ENCODE data around the gene SPTLC3. TPM values are rescaled to one million over a fixed set of nuclear protein-coding genes. Genes with fewer than 3 reads are reported as not detected.

SPTLC3 gene
- total and polyA plus RNA-seq, 2 of the 13 experiments (the other 11 are each of a cell fraction or from before 2014, with no cell fraction given), result 20.5 to 95.6 TPM

DNA sequence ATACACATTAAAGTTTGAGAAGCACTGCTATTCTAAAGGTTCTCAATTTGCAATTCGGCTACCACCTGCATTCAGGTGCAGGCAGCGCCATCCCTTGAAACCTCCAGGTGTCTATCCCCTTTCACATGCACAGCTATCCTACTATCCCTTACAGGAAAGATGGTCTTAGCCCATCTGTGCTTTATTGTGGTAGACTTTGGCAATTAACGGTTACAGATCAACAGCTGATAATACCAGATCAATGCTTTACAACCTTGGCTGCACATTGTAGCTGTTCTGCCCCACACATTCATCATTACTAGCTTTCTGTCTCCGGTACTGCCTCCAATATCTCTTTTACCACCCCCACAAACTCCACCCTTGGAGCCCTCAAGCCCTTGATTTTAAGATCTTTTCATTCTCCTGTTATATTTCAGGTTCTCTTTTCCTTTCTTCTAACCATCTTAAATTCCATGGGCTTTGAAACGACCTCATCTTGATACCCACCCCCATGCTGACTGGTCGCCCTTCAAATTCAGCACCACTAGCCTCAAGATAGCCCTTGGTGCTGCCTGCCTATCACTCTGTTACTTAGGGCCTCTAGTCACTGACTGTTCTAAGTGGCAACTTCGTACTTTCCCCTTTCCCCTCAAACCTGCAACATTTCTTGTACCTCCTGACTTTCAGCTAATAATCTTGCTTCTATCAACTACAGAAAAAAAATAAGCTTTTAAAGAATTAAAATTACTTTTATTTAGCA, 50.8 kb downstream of the SPTLC3 start (continued):
- TF ChIP-seq, protein P1, sequence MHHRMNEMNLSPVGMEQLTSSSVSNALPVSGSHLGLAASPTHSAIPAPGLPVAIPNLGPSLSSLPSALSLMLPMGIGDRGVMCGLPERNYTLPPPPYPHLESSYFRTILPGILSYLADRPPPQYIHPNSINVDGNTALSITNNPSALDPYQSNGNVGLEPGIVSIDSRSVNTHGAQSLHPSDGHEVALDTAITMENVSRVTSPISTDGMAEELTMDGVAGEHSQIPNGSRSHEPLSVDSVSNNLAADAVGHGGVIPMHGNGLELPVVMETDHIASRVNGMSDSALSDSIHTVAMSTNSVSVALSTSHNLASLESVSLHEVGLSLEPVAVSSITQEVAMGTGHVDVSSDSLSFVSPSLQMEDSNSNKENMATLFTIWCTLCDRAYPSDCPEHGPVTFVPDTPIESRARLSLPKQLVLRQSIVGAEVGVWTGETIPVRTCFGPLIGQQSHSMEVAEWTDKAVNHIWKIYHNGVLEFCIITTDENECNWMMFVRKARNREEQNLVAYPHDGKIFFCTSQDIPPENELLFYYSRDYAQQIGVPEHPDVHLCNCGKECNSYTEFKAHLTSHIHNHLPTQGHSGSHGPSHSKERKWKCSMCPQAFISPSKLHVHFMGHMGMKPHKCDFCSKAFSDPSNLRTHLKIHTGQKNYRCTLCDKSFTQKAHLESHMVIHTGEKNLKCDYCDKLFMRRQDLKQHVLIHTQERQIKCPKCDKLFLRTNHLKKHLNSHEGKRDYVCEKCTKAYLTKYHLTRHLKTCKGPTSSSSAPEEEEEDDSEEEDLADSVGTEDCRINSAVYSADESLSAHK (CRISPR knock-in tag; IDR thresholded peaks at IDR 0.05; ENCODE audit: borderline replicate concordance), result no peak
- no peak for TF ChIP-seq ZSCAN20 (CRISPR knock-in tag; IDR thresholded peaks at IDR 0.05; ENCODE audit: borderline replicate concordance)
- TF ChIP-seq, protein P2, sequence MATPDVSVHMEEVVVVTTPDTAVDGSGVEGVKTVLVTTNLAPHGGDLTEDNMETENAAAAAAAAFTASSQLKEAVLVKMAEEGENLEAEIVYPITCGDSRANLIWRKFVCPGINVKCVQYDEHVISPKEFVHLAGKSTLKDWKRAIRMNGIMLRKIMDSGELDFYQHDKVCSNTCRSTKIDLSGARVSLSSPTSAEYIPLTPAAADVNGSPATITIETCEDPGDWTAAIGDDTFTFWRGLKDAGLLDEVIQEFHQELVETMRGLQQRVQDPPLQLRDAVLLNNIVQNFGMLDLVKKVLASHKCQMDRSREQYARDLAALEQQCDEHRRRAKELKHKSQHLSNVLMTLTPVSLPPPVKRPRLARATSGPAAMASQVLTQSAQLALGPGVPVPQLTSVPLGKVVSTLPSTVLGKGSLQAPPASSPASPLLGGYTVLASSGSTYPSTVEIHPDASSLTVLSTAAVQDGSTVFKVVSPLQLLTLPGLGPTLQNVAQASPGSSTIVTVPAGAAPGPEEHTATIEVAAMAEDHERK (CRISPR knock-in tag; IDR thresholded peaks at IDR 0.05; ENCODE audit: low read depth), result no peak
- TF ChIP-seq SRY (CRISPR knock-in tag; IDR thresholded peaks at IDR 0.05), result no peak
- TF ChIP-seq ZNF562 (CRISPR knock-in tag; IDR thresholded peaks at IDR 0.05; ENCODE audit: borderline replicate concordance), result no peak
- no peak for TF ChIP-seq HNRNPH1 (optimal IDR thresholded peaks at IDR 0.05; ENCODE audit: low read depth, low read length)
- TF ChIP-seq HNRNPL (IDR thresholded peaks at IDR 0.05; ENCODE audit: low read depth, low read length), result no peak
- TF ChIP-seq ZNF790 (CRISPR knock-in tag; IDR thresholded peaks at IDR 0.05; ENCODE audit: borderline replicate concordance), result no peak
- no peak for TF ChIP-seq ZNF766 (CRISPR knock-in tag; IDR thresholded peaks at IDR 0.05; ENCODE audit: borderline replicate concordance)
- TF ChIP-seq, protein P3, sequence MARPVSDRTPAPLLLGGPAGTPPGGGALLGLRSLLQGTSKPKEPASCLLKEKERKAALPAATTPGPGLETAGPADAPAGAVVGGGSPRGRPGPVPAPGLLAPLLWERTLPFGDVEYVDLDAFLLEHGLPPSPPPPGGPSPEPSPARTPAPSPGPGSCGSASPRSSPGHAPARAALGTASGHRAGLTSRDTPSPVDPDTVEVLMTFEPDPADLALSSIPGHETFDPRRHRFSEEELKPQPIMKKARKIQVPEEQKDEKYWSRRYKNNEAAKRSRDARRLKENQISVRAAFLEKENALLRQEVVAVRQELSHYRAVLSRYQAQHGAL (CRISPR knock-in tag; IDR thresholded peaks at IDR 0.05; ENCODE audit: not compliant biosample characterization), result no peak
- TF ChIP-seq, protein P4, sequence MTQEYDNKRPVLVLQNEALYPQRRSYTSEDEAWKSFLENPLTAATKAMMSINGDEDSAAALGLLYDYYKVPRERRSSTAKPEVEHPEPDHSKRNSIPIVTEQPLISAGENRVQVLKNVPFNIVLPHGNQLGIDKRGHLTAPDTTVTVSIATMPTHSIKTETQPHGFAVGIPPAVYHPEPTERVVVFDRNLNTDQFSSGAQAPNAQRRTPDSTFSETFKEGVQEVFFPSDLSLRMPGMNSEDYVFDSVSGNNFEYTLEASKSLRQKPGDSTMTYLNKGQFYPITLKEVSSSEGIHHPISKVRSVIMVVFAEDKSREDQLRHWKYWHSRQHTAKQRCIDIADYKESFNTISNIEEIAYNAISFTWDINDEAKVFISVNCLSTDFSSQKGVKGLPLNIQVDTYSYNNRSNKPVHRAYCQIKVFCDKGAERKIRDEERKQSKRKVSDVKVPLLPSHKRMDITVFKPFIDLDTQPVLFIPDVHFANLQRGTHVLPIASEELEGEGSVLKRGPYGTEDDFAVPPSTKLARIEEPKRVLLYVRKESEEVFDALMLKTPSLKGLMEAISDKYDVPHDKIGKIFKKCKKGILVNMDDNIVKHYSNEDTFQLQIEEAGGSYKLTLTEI (CRISPR knock-in tag; conservative IDR thresholded peaks at IDR 0.05), result no peak
- TF ChIP-seq ZNF30 (CRISPR knock-in tag; IDR thresholded peaks at IDR 0.05), result no peak
- TF ChIP-seq, protein P5, sequence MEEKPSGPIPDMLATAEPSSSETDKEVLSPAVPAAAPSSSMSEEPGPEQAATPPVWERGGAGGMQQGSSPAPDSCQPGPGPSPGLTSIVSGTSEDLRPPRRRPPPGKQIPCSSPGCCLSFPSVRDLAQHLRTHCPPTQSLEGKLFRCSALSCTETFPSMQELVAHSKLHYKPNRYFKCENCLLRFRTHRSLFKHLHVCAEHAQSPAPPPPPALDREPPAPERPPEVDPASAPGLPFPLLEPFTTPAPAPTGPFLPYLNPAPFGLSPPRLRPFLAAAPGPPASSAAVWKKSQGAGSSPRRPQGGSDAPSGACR (CRISPR knock-in tag; IDR thresholded peaks at IDR 0.05), result no peak
- TF ChIP-seq, protein P6, sequence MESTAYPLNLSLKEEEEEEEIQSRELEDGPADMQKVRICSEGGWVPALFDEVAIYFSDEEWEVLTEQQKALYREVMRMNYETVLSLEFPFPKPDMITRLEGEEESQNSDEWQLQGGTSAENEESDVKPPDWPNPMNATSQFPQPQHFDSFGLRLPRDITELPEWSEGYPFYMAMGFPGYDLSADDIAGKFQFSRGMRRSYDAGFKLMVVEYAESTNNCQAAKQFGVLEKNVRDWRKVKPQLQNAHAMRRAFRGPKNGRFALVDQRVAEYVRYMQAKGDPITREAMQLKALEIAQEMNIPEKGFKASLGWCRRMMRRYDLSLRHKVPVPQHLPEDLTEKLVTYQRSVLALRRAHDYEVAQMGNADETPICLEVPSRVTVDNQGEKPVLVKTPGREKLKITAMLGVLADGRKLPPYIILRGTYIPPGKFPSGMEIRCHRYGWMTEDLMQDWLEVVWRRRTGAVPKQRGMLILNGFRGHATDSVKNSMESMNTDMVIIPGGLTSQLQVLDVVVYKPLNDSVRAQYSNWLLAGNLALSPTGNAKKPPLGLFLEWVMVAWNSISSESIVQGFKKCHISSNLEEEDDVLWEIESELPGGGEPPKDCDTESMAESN (CRISPR knock-in tag; conservative IDR thresholded peaks at IDR 0.05), result no peak
- no peak for TF ChIP-seq SP1 (IDR thresholded peaks at IDR 0.05)
- no peak for TF ChIP-seq SP1 (CRISPR knock-in tag; IDR thresholded peaks at IDR 0.05)
- TF ChIP-seq ZSCAN22 (CRISPR knock-in tag; IDR thresholded peaks at IDR 0.05), result no peak
